A204.1 (cell line): ENCODE measurements around the gene EVL.
"Not testable (repeated sequence)": the region's sequence is repeated elsewhere in the genome, so short reads cannot be mapped to it uniquely, and the experiment has no call there.

Experiments used
- FAIRE-seq: peaks from 2 replicates; lab custom pipeline; 2012; peaks lifted over from hg19 to GRCh38; lab: Jason Lieb, UNC

Gene EVL

GRCh38 chr14:100038065-100038464 lies 27.2 kb upstream of the EVL start:
- FAIRE-seq = no peak

GRCh38 chr14:100039903-100040302 lies 25.3 kb upstream of the EVL start:
- FAIRE-seq = no peak

- FAIRE-seq = no peak
Measured at GRCh38 chr14:100041271-100041670, 24.0 kb upstream of the EVL start.

DNA sequence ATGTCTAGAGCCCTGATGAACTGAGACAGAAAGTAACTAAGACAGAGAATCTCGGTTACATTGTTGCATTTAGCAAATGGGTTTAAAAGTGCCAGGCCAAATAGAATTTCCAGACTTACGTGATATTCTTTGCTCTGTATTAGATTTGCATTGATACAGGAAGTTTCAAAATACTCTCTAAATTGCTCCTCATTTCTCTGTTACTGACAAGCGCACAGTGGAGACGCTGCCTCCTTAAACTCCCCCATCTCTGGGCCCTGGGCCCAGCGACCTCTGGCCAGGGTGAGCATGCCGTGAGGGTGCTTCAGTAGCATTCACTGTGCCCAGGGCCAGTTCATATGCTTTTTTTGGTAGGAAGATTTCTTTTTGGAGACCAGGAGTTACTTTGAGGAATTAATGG lies 22.9 kb upstream of the EVL start:
- FAIRE-seq = no peak

- FAIRE-seq = no peak
Measured at GRCh38 chr14:100045642-100046344, 19.4 kb upstream of the EVL start.

DNA sequence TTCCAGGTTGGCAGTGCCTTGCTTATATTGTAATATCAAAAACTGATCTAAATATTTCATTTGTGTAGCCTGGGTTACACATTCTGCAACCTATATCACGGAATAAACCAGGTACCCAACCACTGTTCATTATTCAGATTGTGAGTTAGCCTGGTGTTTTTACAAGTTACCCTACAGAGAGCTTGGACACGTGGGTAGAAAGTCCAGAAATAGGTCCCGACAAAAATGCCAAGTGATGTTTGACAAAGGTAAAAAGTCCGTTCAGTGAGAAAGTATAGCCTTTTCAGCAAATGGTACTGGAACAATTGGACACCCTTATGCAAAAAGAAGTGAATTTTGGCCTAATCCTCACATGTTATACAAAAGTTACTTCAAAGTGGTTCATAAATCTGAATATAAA lies 17.6 kb upstream of the EVL start:
- no peak for FAIRE-seq

DNA sequence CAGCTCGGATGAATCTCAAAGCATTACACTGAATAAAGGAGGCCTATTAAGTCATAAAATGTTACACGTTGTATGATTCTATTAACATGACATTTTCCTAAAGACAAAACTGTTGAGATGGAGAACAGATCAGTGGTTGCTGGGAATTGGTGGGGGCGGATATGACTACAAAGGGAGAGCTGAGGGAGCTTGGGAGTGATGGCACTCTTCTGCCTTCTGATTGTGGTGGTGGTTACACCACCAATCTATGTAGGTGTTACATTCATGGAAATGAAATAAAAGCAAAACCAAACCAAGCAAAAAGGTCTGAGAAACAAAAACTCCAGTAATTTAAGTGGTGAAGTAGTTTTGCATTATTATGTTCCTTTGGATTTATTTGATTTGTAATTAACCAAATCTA lies 16.4 kb upstream of the EVL start:
- no peak for FAIRE-seq

DNA sequence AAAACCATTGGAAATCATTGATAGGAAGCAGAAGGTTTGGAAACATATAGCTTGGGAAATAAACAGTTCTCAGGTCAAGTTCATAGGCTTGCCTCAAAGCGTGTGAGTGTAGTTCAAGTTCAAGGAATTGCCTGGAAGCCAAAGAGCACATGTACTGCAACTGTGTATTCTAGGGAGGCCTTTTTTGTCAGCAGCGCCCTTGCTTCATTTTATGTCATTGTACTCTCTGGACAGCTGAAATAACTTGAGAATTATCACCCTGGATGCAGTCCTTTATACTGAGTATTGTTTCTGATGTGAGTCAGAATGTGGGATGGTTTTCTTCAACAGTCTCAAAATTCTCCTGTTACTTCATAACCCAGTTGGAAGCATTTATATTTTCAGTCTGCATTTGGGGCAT lies 16.0 kb upstream of the EVL start:
- no peak for FAIRE-seq

DNA sequence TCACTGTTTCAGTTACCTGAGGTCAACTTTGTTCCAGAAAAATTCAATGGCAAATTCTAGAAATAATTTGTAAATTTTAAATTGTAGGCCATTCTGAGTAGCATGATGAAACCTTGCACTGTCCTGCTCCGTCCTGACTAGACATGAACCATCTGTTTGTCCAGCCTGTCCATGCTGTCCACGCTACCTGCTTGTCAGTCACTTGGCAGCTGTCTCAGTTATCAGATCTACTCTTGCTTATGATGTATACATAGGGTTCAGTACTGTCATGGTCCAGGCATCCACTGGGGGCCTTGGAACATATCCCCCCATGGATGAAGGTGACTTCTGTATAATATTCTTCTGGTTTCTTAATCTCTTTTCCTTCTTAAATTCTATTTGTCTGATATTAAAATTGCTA lies 14.1 kb upstream of the EVL start:
- no peak for FAIRE-seq

DNA sequence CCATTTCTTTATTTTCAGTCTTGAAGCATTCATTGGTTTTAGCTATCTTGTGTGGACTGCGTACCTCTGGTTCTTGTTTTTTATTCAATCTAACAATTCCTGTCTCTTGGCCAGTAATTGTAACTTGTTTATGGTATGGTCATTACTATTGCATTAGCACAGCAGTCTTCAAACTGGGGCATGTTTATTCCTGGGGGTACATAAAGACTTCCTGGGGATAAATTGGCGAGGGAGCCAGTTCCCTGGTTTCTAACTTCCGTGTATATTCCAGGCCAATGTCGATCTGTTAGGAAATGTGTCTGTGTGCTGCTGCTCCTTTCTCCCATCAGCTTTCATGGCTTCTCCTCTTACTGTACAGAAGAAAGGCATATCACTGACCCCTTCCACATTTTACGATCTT lies 13.7 kb upstream of the EVL start:
- FAIRE-seq = no peak

DNA sequence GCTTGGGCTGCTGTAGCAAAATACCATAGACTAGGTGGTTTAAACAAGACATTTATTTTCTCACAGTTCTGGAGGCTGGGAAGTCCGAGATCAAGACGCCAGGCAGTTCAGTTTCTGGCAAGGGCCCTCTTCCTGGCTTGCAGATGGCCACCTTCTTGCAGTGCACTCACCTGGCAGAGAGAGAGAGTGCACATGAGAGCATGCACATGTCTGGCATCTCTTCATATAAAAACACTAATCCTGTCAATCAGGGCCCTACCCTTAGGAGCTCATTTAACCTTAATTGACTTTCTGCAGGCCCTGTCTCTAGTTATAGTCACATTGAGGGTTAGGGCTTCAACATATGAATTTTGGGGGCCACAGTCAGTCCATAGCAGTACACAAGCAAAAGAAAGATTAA lies 12.4 kb upstream of the EVL start:
- FAIRE-seq = no peak

- no peak for FAIRE-seq
Measured at GRCh38 chr14:100054316-100055075, 10.7 kb upstream of the EVL start.

GRCh38 chr14:100056431-100056830 lies 8.8 kb upstream of the EVL start:
- FAIRE-seq = no peak

DNA sequence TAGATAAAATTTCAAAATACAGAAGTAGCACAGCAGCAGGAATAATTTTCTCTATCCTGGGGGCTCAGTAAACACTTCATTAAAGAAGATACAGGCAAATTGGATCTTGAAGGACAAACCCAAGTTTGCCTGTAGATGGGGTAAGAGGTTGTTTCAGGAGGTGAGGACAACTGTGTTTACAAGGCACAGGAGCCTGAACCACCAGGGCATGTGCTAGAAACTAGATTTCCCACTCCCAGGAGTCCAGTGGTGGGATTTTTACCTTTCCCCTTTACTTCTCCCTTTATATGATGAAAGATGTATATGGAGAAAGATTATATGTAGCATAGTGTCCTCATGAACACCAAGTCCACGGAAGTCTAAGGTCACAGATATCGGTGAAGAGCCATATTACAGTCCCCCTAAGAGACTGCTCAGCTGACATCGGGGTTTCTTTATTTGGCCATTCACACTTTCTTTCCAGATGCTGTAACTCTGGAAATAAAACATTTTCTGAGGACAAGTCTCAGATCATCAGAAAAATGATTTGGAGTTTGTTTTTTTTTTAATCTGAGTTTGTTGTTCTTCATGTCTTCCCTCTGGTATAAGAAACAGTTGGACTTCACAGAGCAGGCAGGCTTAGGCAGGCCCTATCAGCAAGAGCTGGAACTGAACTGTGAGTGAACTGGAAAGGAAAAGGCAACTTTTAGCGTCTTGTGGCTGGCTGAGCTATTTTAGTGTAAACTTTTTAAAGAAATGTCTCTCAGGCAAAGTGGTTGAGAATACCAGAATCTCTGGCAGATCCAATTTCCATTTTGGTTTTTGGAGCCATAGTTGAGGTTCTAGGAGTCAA lies 8.0 kb upstream of the EVL start:
- FAIRE-seq = no peak

DNA sequence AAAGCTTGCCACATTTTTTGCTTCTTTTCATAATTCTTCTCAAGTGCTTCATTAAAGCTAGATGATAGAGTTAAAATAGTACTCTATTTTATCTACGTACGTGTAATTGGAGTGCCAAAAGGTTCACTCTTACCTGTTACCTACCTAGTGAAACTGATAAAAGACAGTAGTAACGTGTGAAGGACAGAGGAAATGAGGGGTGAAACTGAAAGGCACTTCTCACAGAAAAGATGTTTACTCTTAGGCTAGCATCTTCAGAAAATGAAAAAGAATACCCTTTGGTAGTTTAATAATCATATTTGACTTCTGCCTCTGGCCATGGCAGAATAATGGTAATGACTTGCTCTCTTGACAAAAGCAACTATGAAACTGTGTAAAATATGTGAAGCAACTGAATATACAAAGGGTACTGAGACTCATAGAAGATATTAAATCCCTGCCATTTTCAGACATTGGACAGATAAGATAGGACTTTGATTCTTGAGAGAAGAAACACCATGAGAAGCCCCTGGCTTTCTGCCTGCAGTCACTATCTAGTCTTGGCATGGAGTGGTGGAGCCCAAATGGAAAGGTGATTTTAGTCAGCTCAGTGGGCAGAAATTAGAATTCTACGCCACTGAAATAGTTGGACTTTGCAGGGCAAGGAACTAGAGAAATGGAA lies 6.3 kb upstream of the EVL start:
- no peak for FAIRE-seq

- no peak for FAIRE-seq
Measured at GRCh38 chr14:100059438-100059781, 5.8 kb upstream of the EVL start.

DNA sequence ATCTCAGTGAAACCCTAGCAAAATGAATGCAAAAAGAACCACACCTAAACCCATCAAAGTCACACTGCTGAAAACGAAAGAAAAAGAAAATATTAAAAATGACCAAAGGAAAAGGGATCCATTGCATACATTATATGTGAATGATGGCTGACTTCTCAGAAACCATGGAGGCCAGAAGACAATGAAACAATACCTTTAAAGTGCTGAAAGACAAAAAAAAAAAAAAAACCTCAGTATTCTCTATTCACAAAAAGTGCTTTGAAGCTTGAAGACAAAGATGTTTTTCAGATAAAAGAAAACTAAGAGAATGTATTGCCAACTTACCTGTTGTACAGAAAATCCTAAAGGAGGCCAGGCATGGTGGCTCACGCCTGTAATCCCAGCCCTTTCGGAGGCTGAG lies 4.5 kb upstream of the EVL start:
- no peak for FAIRE-seq

- FAIRE-seq = no peak
Measured at GRCh38 chr14:100062590-100062989, 2.6 kb upstream of the EVL start.

DNA sequence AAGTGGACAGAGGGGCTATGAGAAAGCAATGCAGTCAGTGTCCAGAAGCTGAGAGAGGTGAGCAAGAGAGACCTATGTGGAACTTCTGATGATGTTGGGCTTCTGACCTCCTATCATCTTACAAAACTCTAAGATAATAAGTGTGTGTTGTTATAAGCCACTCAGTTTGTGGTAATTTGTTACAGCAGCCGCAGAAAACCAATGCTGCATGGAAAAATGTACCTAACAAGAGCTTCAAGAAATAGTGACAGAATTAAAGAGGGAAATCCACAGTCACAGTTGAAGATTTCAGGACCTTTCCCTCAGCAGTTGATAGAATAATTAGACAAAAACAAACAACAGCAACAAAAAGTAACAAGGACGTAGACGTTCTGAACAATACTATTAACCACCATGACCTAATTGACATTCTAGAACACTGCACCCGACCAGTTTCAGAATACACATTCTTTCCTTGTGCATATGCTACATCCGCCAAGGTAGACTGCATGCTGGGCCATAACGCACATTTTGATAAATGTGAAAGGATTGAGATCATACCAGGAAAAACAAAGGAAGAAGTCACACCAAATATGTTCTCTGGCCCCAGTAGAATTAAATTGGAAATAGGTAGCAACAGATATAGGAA lies 1.8 kb upstream of the EVL start:
- FAIRE-seq = no peak

- FAIRE-seq = not testable (repeated sequence)
Measured at GRCh38 chr14:100064335-100065092, 708 bp upstream of the EVL start.

DNA sequence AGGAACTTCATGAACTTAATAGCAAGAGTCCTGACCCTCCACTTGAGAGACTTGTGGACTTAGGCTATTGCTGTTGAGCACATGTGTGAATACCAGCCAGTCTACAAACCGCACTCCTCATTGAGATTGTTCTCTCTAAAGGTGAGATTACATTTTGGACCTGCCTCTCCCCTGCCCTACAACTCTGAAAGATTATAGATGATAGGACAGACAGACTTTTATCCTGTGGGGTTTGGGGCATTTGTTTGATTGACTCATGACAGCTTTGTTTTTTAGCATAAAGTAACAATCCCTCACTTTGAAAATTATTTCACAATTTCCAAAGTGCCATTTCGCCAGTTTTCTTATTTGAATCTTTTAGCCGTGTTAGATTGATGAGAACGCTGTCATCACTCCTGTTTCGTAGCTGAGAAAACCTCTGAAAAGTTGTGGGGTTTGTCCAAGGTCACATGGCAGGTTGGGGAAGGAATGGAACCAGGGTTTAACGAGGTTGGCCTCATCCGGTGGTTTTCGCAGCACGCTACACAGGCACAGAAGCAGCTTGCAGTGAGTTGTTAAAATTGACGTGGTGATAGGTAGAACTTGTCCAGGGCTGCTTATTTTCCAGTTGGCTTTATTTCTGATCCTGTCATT lies 836 bp downstream of the EVL start:
- FAIRE-seq = no peak
